GM21576 (cell line): ENCODE measurements around the gene STAMBPL1.
"Not testable (repeated sequence)": the region's sequence is repeated elsewhere in the genome, so short reads cannot be mapped to it uniquely, and the experiment has no call there.

Source experiments
- ATAC-seq: cut with Tn5 transposase; IDR thresholded peaks from one replicate; pipeline ENCODE4 v1.9.1; 2021; ENCODE audit warnings: mild to moderate bottlenecking, moderate library complexity; ENCODE audit not compliant: unreplicated experiment

The STAMBPL1 gene

DNA sequence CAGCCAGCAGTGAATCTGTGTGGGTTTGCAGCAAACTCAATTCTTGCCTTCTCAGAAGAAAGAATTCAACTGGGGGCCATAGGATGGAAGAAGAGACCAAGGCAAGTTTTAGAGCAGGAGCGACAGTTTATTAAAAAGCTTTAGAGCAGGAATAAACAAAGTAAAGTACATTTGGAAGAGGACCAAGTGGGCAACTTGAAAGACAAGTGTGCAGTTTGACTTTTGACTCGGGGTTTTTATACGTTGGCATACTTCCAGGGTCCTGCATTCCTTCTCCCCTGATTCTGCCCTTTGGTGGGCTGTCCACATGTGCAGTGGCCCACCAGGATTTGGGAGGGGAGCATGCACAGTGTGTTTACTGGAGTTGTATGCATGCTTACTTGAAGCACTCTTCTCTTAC is 25.4 kb upstream of the STAMBPL1 start:
- ATAC-seq: no peak

DNA sequence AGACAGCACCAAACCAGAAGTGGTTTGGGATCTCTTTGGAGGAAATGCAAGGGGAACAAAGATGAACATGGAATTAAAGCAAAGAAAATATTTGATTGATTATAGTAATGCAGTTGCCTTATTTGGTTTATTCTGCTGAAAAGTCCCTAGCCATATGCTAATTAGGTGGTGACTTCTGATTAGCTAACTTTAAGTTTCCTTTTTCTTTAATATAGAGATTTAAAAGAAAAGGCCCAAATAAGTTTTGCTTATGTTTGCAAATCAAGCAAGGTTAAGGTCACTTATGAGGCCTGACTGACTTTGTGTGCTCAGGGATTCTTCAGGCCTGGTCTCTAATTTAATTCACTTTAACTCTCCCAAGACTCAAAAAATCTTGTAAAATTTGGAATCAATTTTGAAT is 22.2 kb upstream of the STAMBPL1 start:
- no peak for ATAC-seq

DNA sequence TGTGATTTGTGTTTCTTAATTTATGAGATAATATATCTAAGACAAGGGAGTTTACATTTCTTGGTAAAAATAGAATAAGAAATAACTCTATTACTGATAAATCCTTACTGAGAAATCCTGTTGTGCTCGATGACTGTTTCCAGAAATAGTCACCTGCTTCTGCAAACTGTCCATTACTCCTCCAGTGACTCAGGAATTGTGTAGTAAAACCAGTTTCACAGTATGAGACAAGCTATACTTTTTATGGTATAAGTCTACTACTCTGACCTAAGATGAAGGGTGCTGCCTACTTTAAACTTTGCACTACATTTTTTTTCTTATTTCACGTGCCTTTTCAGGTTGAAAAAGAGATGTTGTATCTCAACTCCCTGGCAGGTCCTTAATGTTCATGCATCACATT is 21.6 kb upstream of the STAMBPL1 start:
- no peak for ATAC-seq

DNA sequence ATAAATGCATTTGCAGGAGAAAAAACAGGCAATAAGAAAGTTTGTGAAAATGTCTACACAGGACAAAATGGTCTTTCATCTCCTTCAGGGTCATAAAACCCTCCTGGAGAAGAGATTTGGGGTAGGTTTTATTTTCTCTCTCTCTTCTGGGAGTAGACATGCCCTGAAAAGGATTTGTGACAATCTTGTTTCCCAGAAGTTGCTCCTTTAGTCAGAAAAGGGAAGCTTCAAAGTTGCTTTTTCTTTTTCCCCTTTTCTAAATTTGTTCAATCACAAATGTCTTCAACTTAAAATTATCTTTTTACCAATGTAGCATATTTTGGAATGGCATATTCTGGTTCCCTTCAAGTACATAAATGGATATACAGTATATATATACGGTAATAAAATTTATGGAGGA is 19.0 kb upstream of the STAMBPL1 start:
- ATAC-seq: no peak

- ATAC-seq: no peak
These were observed 14.7 kb upstream of the STAMBPL1 start for GRCh38 chr10:88865281-88865876.

GRCh38 chr10:88866454-88866853 is 13.6 kb upstream of the STAMBPL1 start:
- ATAC-seq: no peak

- no peak for ATAC-seq
These were observed 10.0 kb upstream of the STAMBPL1 start for GRCh38 chr10:88870089-88870488.

DNA sequence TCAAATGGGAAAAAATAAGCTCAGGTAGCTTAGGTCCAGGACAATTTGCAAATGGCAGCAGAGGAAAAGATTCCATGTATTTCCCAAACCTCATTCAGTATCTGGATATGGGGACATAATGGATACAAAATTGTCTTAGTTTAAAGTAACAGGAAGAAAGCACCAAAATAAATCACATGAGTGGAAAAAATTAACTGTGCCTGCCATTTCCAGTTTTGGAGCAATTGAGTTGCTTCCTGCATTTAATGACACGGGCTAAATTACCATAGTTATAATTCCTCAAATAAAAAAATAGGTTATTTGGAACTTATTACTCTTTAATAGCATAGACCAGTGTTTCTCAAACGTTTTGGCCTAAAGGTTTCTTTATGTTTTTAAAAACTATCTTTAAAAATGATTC is 6.3 kb upstream of the STAMBPL1 start:
- ATAC-seq: no peak

GRCh38 chr10:88874281-88874680 is 5.8 kb upstream of the STAMBPL1 start:
- no peak for ATAC-seq

DNA sequence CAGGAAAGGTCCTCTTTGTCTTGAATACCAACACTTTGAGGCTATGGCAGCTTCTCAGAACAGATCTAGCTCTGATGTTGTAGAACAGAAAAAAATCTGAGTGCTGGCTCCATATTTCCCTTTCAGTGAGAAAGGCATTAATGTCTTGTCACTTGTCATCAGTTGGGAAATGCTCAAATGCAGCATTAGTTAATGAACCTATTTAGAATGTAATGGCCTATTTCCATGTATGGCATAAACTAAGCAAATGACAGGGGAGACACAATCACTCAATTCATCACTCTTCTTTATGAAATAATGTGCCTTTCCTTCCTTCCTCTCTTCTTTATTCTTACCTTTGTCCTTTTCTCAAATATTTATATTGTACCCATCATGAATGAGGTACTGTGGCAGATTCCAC is 5.0 kb upstream of the STAMBPL1 start:
- no peak for ATAC-seq

- ATAC-seq: no peak
These were observed 2.7 kb upstream of the STAMBPL1 start for GRCh38 chr10:88877298-88877697.

GRCh38 chr10:88880282-88881076 is 434 bp downstream of the STAMBPL1 start:
- peak; percentile 55 for ATAC-seq

DNA sequence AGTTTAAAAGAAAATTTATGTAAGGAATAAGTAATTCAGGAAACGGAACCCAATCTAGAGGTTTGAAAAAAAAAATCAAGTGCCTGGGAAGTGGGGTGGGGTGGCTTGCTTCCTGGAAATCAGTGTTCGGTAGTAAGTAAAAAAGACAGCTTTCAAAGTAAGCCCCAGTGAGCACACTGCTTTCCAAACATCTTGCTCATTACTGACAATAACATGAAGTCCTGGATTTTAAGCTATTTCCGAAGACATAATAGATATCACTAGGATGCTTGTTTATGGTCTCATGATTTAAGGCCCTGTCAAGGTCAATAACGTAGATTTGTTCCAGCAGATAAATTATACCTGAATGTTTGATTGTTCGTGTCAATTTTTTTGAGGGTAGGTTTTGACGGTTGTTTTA is 1.3 kb downstream of the STAMBPL1 start:
- ATAC-seq: no peak

DNA sequence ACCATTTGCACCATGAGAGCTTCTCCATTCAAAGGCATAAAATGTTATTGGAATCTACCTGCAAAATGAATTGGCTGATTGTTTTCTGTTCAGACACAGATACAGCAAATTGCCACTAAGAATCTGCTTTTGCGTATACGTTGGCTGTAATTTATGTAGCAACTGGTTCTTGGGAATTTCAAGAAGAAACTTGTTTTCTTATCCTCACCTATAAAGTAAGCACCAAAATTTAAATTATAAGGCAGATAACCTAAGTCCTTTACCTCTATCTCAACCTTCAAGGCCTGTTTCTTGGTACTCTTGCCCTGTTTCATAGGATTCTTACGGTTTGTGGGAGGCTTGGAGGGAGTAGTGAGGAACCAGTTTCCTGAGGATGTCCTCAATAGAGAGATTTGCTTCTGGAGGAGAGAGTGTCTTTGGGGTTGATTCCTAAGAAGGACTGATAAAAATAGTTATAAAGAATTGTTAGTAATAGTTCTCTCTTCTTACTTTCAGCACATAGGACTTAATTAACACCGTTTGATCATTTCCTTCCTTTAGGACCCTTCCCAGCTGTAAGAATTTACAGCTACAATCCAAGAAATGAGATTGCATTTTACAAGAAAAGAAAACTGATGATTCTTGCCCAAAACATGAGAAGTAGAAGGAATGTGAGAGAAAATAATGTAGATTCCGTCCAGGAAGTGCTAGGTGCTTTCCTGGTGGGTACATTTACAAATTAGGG is 2.0 kb downstream of the STAMBPL1 start:
- no peak for ATAC-seq

DNA sequence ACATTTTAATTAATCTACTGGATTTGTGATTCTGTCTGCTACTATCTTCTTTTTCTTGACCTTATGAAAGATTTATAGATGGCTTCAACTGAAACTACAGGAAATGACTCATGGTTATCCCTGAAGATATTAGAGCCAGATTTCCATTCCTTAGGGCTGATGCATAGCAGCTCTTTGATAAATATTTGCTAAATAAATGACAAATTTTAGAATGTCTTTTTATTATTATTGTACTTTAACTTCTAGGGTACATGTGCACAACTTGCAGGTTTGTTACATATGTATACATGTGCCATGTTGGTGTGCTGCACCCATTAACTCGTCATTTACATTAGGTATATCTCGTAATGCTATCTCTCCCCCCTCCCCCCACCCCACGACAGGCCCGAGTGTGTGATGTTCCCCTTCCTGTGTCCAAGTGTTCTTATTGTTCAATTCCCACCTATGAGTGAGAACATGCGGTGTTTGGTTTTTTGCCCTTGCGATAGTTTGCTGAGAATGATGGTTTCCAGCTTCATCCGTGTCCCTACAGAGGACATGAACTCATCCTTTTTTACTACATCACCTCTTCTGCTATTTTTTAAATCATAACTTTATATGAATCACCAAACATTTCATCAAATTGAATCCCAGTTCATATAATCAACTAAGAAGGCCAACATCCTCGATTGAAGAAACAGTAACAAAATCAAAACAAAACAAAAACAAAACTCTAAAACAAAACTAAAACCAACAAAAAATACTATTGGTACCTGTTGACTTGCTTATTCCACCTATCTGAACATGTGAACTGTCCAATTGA is 2.8 kb downstream of the STAMBPL1 start:
- ATAC-seq: not testable (repeated sequence)

GRCh38 chr10:88883448-88883809 is 3.4 kb downstream of the STAMBPL1 start:
- ATAC-seq: no peak

GRCh38 chr10:88886557-88886956 is 6.5 kb downstream of the STAMBPL1 start:
- ATAC-seq: peak; percentile 59

DNA sequence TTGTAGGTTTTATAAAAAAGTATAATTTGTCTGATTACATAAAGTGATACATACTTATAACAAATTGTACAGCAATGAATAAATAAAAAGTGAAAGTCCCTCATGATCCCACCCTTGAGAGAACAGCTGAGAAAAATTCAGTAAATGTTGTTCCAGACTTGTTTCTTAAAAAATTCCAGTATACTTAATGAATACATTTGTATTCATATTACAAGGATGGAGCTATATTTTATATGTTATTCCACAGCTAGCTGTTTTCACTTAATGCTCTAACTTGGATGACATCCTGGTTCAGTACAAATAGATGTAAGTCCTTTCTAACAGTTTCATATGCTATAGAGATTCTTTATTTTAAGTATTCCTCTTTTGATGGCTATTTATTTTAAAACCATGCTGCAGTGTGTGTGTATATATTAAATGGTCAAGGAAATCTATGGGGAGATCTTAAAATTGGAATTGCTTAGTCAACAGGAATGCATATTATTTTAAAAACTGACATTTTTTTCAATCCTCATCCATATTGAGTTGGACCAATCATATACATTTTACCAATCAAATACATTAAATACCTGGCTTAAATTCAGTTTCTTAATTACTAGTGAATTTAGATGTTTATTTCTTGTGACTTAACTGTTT is 8.9 kb downstream of the STAMBPL1 start:
- no peak for ATAC-seq

- ATAC-seq: peak; percentile 52
These were observed 9.7 kb downstream of the STAMBPL1 start for GRCh38 chr10:88889559-88890337.
